ENCODE measurements around the gene RASGRF1.

RASGRF1 gene

DNA sequence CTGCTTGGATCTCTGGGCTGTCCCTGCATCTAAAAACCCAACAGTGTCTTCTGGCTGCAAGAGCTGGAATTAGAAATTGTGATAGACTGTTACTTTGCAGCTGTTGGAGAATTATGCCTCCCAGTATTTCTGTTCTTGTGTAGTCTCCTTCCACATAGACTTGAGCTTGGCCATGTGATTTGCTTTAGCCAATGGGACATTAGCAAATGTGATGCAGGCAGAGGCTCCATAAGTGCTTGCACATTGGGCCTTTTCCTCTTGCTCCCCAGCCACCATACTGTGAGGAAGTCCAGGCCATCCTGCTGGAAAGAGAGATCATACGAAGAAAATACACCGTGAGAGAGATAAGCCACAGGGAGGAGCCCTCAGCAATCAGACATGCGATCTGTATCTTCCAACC lies 33.8 kb upstream of the RASGRF1 start:
- no peak overlapping the region for H3K4me2 ChIP-seq (ENCODE audit: low read depth, low read length, poor library complexity, severe bottlenecking)
- H3K4me3 ChIP-seq (ENCODE audit: low read length, poor library complexity, severe bottlenecking): no peak overlapping the region
- H3K4me1 ChIP-seq (ENCODE audit: insufficient read depth, low read length, poor library complexity, severe bottlenecking): no peaks in the 10 kb centered on the region
- H3K79me2 ChIP-seq (ENCODE audit: insufficient read depth, low read length): no peaks in the 10 kb centered on the region
- no peaks in the 10 kb centered on the region for H3F3A ChIP-seq (ENCODE audit: low read depth)
- H3K9ac ChIP-seq (ENCODE audit: low read depth, low read length, poor library complexity, severe bottlenecking): no peak overlapping the region
- no peaks in the 10 kb centered on the region for H4K20me1 ChIP-seq (ENCODE audit: insufficient read depth, low read length, poor library complexity, severe bottlenecking)
- no peaks in the 10 kb centered on the region for H3K9me3 ChIP-seq (ENCODE audit: insufficient read depth, low read depth, low read length)
- no peaks in the 10 kb centered on the region for H3K27me3 ChIP-seq (ENCODE audit: insufficient read depth, low read length, poor library complexity, severe bottlenecking)
- no peaks in the 10 kb centered on the region for H3K9me2 ChIP-seq (replicated peaks; ENCODE audit: low read depth, low read length)
- no peaks in the 10 kb centered on the region for H3K36me3 ChIP-seq (ENCODE audit: insufficient read depth, low read length)
- no peak for TF ChIP-seq EZH2phosphoT487 (IDR thresholded peaks at IDR 0.05; ENCODE audit: borderline replicate concordance)
- no peak for TF ChIP-seq CTCF (conservative IDR thresholded peaks at IDR 0.05; ENCODE audit: low read length)
- H2AFZ ChIP-seq (ENCODE audit: low read length): no peak overlapping the region

DNA sequence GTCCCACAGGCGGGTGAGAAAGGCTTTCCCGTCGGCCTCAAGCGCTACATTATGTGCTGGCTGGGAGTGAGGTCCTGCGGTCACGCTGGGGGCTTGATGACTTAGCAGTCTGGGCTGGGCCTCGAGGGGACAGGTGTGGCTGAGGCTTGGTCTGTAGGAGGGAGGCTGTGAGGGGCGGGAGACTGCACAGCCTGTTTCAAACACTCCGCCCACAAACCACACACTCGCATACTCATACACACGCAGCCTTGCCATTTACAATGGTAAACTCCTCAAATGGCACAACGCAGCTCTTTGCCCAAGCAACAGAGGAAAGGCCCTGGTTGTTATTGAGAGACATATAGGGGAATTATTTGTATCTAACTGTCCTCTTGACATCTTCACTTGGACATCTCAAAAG lies 32.4 kb upstream of the RASGRF1 start:
- no peaks in the 10 kb centered on the region for H3K9me2 ChIP-seq (replicated peaks; ENCODE audit: low read depth, low read length)
- H3K4me2 ChIP-seq (ENCODE audit: low read depth, low read length, poor library complexity, severe bottlenecking): no peak overlapping the region
- no peaks in the 10 kb centered on the region for H3K4me1 ChIP-seq (ENCODE audit: insufficient read depth, low read length, poor library complexity, severe bottlenecking)
- 0 out of 2 replicates have a peak overlapping the region, but pooled peaks have one; percentile 16 for H2AFZ ChIP-seq (ENCODE audit: low read length)
- no peaks in the 10 kb centered on the region for H3K27me3 ChIP-seq (ENCODE audit: insufficient read depth, low read length, poor library complexity, severe bottlenecking)
- no peaks in the 10 kb centered on the region for H4K20me1 ChIP-seq (ENCODE audit: insufficient read depth, low read length, poor library complexity, severe bottlenecking)
- no peak overlapping the region for H3K9ac ChIP-seq (ENCODE audit: low read depth, low read length, poor library complexity, severe bottlenecking)
- no peaks in the 10 kb centered on the region for H3F3A ChIP-seq (ENCODE audit: low read depth)
- no peak for TF ChIP-seq CTCF (conservative IDR thresholded peaks at IDR 0.05; ENCODE audit: low read length)
- H3K4me3 ChIP-seq (ENCODE audit: low read length, poor library complexity, severe bottlenecking): no peak overlapping the region
- H3K9me3 ChIP-seq (ENCODE audit: insufficient read depth, low read depth, low read length): no peaks in the 10 kb centered on the region
- no peaks in the 10 kb centered on the region for H3K79me2 ChIP-seq (ENCODE audit: insufficient read depth, low read length)
- H3K36me3 ChIP-seq (ENCODE audit: insufficient read depth, low read length): no peaks in the 10 kb centered on the region

DNA sequence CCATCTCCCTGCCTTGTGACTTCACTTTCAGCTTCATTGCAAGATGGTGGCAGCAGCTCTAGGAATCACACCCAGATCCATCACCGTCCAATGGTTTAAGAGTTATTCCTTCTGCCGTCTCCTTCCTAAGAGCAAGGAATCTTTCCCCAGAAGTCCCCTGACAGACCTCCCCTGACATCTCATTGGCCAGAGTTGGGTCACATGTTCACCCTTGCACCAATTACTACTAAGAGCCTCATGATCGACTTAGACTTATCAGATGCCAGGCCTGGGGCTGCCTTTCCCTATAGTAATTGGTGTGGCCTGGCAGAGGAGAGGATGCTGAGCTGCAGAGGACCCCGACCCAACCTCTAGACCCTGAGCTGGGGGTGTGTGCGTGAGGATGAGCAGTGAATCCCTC lies 31.8 kb upstream of the RASGRF1 start:
- no peaks in the 10 kb centered on the region for H3K4me1 ChIP-seq (ENCODE audit: insufficient read depth, low read length, poor library complexity, severe bottlenecking)
- no peak overlapping the region for H3K4me3 ChIP-seq (ENCODE audit: low read length, poor library complexity, severe bottlenecking)
- H3K9me3 ChIP-seq (ENCODE audit: insufficient read depth, low read depth, low read length): no peaks in the 10 kb centered on the region
- H3K4me2 ChIP-seq (ENCODE audit: low read depth, low read length, poor library complexity, severe bottlenecking): no peak overlapping the region
- no peaks in the 10 kb centered on the region for H3K9me2 ChIP-seq (replicated peaks; ENCODE audit: low read depth, low read length)
- H3K36me3 ChIP-seq (ENCODE audit: insufficient read depth, low read length): no peaks in the 10 kb centered on the region
- H3F3A ChIP-seq (ENCODE audit: low read depth): no peaks in the 10 kb centered on the region
- TF ChIP-seq CTCF (conservative IDR thresholded peaks at IDR 0.05; ENCODE audit: low read length) (no peak), EZH2phosphoT487 (IDR thresholded peaks at IDR 0.05; ENCODE audit: borderline replicate concordance) (no peak)
- H4K20me1 ChIP-seq (ENCODE audit: insufficient read depth, low read length, poor library complexity, severe bottlenecking): no peaks in the 10 kb centered on the region
- H3K9ac ChIP-seq (ENCODE audit: low read depth, low read length, poor library complexity, severe bottlenecking): no peak overlapping the region
- H3K79me2 ChIP-seq (ENCODE audit: insufficient read depth, low read length): no peaks in the 10 kb centered on the region
- H2AFZ ChIP-seq (ENCODE audit: low read length): no peak overlapping the region
- no peaks in the 10 kb centered on the region for H3K27me3 ChIP-seq (ENCODE audit: insufficient read depth, low read length, poor library complexity, severe bottlenecking)
